ENCODE data around the gene CSNK1G3.
"Not testable (repeated sequence)": the region's sequence is repeated elsewhere in the genome, so short reads cannot be mapped to it uniquely, and the experiment has no call there.

Gene CSNK1G3

GRCh38 chr5:123561230-123561629 lies 49.3 kb downstream of the CSNK1G3 start:
- DNase-seq: no peak

GRCh38 chr5:123571927-123572326 lies 60.0 kb downstream of the CSNK1G3 start:
- DNase-seq: no peak

GRCh38 chr5:123578390-123578789 lies 66.4 kb downstream of the CSNK1G3 start:
- DNase-seq: no peak

- no peak for DNase-seq
These were observed 67.4 kb downstream of the CSNK1G3 start for GRCh38 chr5:123579410-123579809.

- no peak for DNase-seq
These were observed 70.7 kb downstream of the CSNK1G3 start for GRCh38 chr5:123582550-123583285.

- no peak for DNase-seq
These were observed 73.9 kb downstream of the CSNK1G3 start for GRCh38 chr5:123585871-123586270.

- DNase-seq: no peak
These were observed 82.5 kb downstream of the CSNK1G3 start for GRCh38 chr5:123594434-123594833.

DNA sequence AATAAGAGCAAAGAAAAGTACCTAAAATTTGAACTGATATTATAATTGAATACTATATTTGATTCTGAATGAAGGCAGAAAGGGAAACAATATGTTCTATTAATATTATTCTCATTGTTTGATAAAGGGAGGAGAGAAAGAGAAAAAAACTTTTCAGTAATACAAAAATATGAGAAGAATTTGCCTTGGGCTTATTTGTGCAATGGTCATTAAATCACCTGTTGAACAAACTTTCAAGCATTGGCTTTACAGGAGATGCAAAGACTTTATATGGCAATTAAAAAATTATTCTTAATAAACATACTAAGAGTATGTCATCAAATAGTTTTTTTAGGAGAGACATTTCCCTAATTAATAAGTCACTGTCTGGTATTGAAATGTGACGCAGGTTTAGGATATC lies 85.0 kb downstream of the CSNK1G3 start:
- no peak for DNase-seq

- DNase-seq: no peak
These were observed 86.2 kb downstream of the CSNK1G3 start for GRCh38 chr5:123598028-123598689.

DNA sequence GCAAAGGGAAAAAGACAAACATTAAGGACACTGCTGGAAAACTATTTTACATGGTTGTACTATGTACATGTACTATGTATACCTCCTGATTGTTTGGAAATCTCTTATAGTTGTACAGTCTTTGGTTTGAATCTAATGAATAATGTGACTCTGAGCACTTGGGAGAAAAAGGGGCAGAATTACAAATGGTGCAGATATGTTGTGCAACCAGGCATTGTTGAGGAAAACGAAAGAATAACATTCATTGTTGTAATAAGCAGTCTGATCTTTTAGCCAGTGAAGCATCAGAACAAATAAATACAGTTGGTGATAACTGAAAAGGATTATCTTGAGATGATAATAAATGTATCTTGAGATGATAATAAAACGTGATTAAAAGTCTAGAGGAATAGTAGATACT lies 87.2 kb downstream of the CSNK1G3 start:
- DNase-seq: no peak

DNA sequence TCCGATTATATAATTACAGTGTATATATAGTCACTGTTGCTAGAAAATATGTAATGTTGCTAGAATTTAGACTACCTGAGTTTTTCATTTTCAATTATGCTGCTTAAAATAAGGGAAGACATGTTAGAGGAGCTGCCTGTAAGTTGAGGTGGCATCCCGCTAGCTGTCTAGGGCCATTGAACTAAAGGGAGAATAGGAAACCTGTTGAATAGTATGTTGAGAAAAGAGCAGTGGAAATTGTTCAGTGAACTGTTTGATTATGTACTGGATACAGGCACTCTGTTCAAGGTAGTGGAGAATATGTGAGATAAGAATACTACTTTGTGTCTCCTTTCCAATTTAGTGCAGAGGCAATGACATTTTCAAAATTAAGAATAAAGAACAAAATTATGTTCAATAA lies 89.6 kb downstream of the CSNK1G3 start:
- DNase-seq: no peak

DNA sequence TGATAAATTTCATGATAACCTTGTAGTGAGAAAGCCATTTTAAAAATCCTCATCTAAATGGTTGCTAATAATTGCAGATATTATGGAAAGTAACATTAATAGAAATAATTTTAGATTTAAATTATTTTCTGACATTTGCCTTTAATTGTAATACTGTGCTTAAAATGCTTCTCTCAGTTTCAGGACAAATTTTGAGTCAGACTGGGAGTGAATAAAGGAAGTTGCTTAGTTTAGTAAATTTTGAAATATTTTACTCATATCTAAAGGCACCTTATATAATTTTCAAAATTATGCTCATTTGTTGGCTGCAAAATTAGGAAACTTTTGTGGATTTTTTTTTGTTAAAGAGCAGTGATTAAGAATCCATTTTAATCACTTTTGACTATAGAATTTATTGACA lies 93.8 kb downstream of the CSNK1G3 start:
- DNase-seq: no peak

DNA sequence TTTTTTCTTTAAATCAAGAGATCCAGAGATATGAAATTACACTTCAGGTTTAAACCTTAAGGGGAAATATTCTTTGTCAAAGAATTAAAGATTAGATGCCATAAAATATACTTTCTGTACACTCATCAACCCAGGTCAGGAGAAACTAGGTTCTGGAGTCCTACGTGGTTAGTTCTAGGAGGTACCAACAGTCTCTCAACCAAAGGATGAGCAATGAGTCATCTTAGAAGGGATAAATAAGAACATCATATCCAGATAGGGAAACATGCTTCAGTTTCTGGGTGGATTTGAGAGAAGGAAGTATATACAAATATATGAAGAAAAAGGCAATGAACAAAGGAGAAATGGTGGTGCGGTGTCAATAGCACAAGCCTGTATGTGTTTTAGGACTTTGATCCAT lies 98.2 kb downstream of the CSNK1G3 start:
- no peak for DNase-seq

GRCh38 chr5:123610665-123611405 lies 98.9 kb downstream of the CSNK1G3 start:
- peak in 1 of 2 experiments; percentile 5 for DNase-seq

DNA sequence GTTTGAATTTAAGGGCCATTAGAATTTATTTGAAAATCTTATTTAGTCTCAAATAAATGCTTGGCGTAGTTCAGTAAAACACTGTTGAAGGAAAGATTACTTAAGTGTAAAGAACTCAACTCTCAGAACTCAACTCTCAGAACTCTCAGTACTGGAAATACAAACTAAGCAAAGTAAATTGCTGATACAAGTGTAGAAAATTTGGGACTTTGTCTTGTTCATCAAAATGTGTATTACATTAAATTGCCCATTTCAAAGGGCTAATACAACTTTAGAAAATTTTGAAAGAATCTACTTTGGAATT lies 99.4 kb downstream of the CSNK1G3 start:
- DNase-seq: no peak

DNA sequence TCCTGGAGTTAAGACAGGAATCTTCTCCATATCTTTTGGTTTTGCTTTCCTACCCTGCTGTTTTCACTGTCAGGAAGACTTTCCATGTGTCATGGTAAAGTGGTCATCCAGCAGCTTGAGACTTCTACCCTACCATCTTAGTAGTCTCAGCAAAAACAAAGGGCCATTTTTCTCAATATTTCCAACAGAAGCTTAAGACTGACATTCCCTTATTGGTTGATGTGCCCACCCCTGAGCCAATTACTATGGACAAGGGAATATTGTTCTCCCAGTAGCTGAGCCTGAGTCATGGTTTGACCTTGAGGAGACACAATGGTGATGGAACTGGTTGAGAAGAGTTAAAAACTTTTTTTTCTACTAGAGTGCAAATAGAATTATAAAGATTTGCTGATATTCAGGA lies 105.6 kb downstream of the CSNK1G3 start:
- DNase-seq: no peak

GRCh38 chr5:123626051-123626450 lies 114.1 kb downstream of the CSNK1G3 start:
- no peak for DNase-seq

GRCh38 chr5:123628860-123629544 lies 117.0 kb downstream of the CSNK1G3 start:
- no peak for DNase-seq

DNA sequence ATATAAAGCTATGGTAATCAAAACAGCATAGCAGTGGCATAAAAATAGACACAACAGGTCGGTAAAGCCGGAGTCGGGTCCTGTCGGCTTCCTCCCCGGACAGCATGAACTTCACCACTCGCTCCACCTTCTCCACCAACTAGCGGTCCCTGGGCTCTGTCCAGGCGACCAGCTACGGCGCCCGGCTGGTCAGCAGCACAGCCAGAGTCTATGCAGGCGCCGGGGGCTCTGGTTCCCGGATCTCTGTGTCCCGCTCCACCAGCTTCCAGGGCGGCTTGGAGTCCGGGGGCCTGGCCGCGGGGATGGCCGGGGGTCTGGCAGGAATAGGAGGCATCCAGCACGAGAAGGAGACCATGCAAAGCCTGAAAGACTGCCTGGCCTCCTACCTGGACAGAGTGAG lies 124.0 kb downstream of the CSNK1G3 start:
- DNase-seq: no peak

DNA sequence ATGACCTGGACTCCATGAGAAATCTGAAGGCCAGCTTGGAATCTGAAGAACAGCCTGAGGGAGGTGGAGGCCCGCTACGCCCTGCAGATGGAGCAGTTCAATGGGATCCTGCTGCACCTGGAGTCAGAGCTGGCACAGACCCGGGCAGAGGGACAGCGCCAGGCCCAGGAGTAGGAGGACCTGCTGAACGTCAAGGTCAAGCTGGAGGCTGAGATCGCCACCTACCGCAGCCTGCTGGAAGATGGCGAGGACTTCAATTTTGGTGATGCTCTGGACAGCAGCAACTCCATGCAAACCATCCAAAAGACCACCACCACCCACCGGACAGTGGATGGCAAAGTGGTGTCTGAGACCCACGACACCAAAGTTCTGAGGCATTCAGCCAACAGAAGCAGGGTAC lies 125.1 kb downstream of the CSNK1G3 start:
- DNase-seq: not testable (repeated sequence)

DNA sequence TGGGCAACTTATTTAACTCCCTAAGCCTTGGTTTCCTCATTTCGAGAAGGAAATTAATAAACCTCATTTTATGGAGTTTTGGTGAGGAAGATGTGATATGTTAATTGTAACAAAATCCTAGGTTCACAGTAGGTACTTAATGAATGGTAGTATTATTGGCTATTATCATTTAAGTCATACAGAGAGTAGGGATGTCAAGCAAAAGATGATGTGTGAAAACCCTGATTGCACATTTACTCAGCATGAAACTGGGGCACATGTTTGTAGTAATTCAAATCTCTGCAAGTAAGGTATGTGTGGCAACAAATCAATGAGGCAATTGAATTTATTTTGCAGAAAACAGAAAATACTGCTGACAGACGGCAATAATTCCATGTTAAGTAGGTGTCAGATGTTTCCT lies 127.3 kb downstream of the CSNK1G3 start:
- no peak for DNase-seq

DNA sequence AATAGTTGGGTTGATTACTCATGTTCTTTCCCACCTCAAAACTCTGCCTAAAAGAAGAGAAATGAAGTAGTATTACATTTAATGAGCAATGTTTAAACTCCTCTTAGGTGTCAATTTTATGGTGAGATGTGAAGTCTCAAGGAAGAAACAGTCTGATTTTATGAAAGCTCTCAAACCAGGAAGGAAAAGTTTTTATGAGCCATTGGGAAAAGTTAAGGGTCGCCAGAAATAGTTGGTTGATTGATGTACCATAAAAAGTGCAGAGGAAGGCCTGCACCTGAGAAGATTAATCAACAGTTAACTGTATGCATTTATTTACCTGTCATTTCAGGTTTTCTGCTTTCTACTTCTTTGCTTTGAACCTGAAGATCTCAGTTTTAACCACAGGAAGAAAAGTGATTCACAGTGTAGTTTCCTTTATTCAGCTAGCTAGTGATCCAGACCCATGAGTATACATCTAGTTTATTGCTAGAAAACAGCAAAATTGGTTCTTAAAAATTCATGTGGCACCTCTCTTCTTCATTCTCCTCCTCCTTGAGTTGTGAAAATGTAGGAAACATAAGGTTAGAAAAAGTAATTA lies 133.1 kb downstream of the CSNK1G3 start:
- DNase-seq: no peak

GRCh38 chr5:123647066-123647465 lies 135.1 kb downstream of the CSNK1G3 start:
- no peak for DNase-seq
